Gastrocnemius medialis (tissue), 4 donors: ENCODE results near the gene GNG10. TPM values are rescaled to one million over a fixed set of nuclear protein-coding genes. Genes with fewer than 3 reads are reported as not detected.

Source experiments
- ATAC-seq, 2 donors: fragments of 150-250 bp; one replicate each; pipeline ENCODE4 v1.9.1; 2016
- DNase-seq, 2 donors: peaks; one replicate each; pipeline ENCODE4 v3.0.0-alpha.2; 2019
- H3K27ac ChIP-seq, 4 donors: fragments of 200-600 bp; sonication (generic); 1 replicate in 1 of 4; 2 replicates in 3 of 4; pipeline ENCODE4 v1.5.1; 2016 to 2018; ENCODE audit warnings: mild to moderate bottlenecking in 2 of 4, moderate library complexity in 1 of 4
- H3K27me3 ChIP-seq, 3 donors: fragments of 200-600 bp; sonication (generic) in 2 of 3; 1 replicate in 1 of 3; 2 replicates in 2 of 3; pipeline versions ENCODE4 v1.5.1 to v1.6.0; 2016 to 2019; ENCODE audit warnings: mild to moderate bottlenecking in 1 of 3, moderate library complexity in 1 of 3
- H3K36me3 ChIP-seq, 2 donors: fragments of 200-600 bp; sonication (generic) in 1 of 2; one replicate each; pipeline ENCODE4 v1.5.1; 2017 to 2018
- H3K4me1 ChIP-seq, 2 donors: fragments of 200-600 bp; sonication (generic) in 1 of 2; one replicate each; pipeline ENCODE4 v1.5.1; 2016 to 2017; ENCODE audit warnings: mild to moderate bottlenecking in 2 of 2
- H3K4me3 ChIP-seq, 4 donors: fragments of 200-600 bp; sonication (generic) in 3 of 4; 1 replicate in 1 of 4; 2 replicates in 3 of 4; pipeline ENCODE4 v1.5.1; 2016 to 2019; ENCODE audit warnings: mild to moderate bottlenecking in 2 of 4
- H3K9me3 ChIP-seq, 3 donors: fragments of 200-600 bp; sonication (generic) in 2 of 3; 1 replicate in 1 of 3; 2 replicates in 2 of 3; pipeline ENCODE4 v1.5.1; 2016 to 2019
- CTCF ChIP-seq, 5 experiments: fragments of 450-650 bp in 3 of 5; fragments of 200-600 bp in 2 of 5; sonication (generic) in 2 of 5; IDR thresholded peaks in 4 of 5; conservative IDR thresholded peaks in 1 of 5; 1 replicate in 4 of 5; 2 replicates in 1 of 5; pipeline ENCODE4 v1.5.1; 2016 to 2019; ENCODE audit warnings: antibody characterized with exemption in 5 of 5, mild to moderate bottlenecking in 3 of 5, moderate library complexity in 3 of 5
- POLR2A ChIP-seq, 2 donors: fragments of 450-650 bp; IDR thresholded peaks; one replicate each; pipeline ENCODE4 v1.6.1; 2017; ENCODE audit warnings: antibody characterized with exemption in 2 of 2, mild to moderate bottlenecking in 2 of 2, moderate library complexity in 2 of 2
- in situ Hi-C, 4 donors: fragments of 200-750 bp; cut with MboI; loops; one replicate each; pipeline versions ENCODE4 v1.15.0 to v1.8.0; 2017; ENCODE audit warnings: low sequenced_read_pairs in 4 of 4
- intact Hi-C: fragments of 100-400 bp; cut with DNase I; formaldehyde crosslinking; loops from one replicate; pipeline ENCODE4 v1.15.1; 2023; ENCODE audit warnings: low total_unique reads
- total RNA-seq, 4 donors: library from RNA; depleted of rRNA; stranded (reverse); fragments of >200 nt; gene quantifications; one replicate each; pipeline versions ENCODE4 v1.1.0 to v1.2.3, GENCODE V29; 2016

GNG10 gene
- total RNA-seq, 4 donors from 2014 or later, result 14.9 to 27.2 (median 18.3) TPM

GRCh38 chr9:111622626-111623025 lies 38.8 kb upstream of the GNG10 start:
- no peak overlapping the region for H3K4me3 ChIP-seq
- in situ Hi-C loops (no loop called here), intact Hi-C loops (no loop called here)
- H3K27me3 ChIP-seq, result no peaks in the 10 kb centered on the region
- no peaks in the 10 kb centered on the region for H3K9me3 ChIP-seq
- TF ChIP-seq POLR2A (IDR thresholded peaks at IDR 0.05) (no peak), CTCF (IDR thresholded peaks at IDR 0.05 in 4 of 5, conservative IDR thresholded peaks at IDR 0.05 in 1 of 5) (no peak)
- no peaks in the 10 kb centered on the region for H3K36me3 ChIP-seq
- H3K4me1 ChIP-seq, result no peaks in the 10 kb centered on the region
- no peak overlapping the region for H3K27ac ChIP-seq
- peak in 1 of 2 donors; percentile 55 for DNase-seq
- peak; percentile 86 to 97 for ATAC-seq

GRCh38 chr9:111627260-111627963 lies 34.0 kb upstream of the GNG10 start:
- intact Hi-C loops, result no loop called here
- no peak overlapping the region for H3K4me3 ChIP-seq
- H3K4me1 ChIP-seq, result peaks cover 12 to 15% of the 10 kb centered on the region in 2 donors
- H3K36me3 ChIP-seq, result no peaks in the 10 kb centered on the region
- ATAC-seq (no peak), DNase-seq (no peak)
- TF ChIP-seq CTCF (IDR thresholded peaks at IDR 0.05 in 4 of 5, conservative IDR thresholded peaks at IDR 0.05 in 1 of 5) (no peak), POLR2A (IDR thresholded peaks at IDR 0.05) (no peak)
- H3K27ac ChIP-seq, result no peak overlapping the region
- in situ Hi-C loops, result loop anchor here in 2 of 4 donors (25.0 kb wide), 2 partner anchors 110 to 1585 kb away; partner anchors contain the start of genes FKBP15 (in 1 of the 2) and SLC31A1 (in 1 of the 2)
- no peaks in the 10 kb centered on the region for H3K9me3 ChIP-seq
- no peaks in the 10 kb centered on the region for H3K27me3 ChIP-seq

- in situ Hi-C loops, result loop anchor here in 2 of 4 donors (25.0 kb wide), 2 partner anchors 109 to 1584 kb away; partner anchors contain the start of genes FKBP15 (in 1 of the 2) and SLC31A1 (in 1 of the 2)
- peaks cover 22 to 25% of the 10 kb centered on the region in 2 donors for H3K4me1 ChIP-seq
- H3K9me3 ChIP-seq, result no peaks in the 10 kb centered on the region
- H3K27me3 ChIP-seq, result no peaks in the 10 kb centered on the region
- no peak for DNase-seq
- H3K36me3 ChIP-seq, result no peaks in the 10 kb centered on the region
- ATAC-seq, result no peak
- H3K27ac ChIP-seq, result no peak overlapping the region
- no peak overlapping the region for H3K4me3 ChIP-seq
- no peak for TF ChIP-seq POLR2A (IDR thresholded peaks at IDR 0.05)
- no peak for TF ChIP-seq CTCF (IDR thresholded peaks at IDR 0.05 in 4 of 5, conservative IDR thresholded peaks at IDR 0.05 in 1 of 5)
- intact Hi-C loops, result no loop called here
These were observed 33.0 kb upstream of the GNG10 start for GRCh38 chr9:111628411-111628810.

GRCh38 chr9:111630182-111630963 lies 31.0 kb upstream of the GNG10 start:
- Histone ChIP-seq H3K36me3 (no peaks in the 10 kb centered on the region), H3K9me3 (no peaks in the 10 kb centered on the region), H3K27me3 (no peaks in the 10 kb centered on the region), H3K27ac (peak overlapping the region; percentile 92 to 94 (median 93)), H3K4me3 (peak overlapping the region; percentile 78 to 90 (median 90)), H3K4me1 (peaks cover 30 to 37% of the 10 kb centered on the region in 2 donors)
- ATAC-seq, result peak; percentile 10 to 40
- in situ Hi-C loops, result loop anchor here in 2 of 4 donors (25.0 kb wide), 2 partner anchors 107 to 1582 kb away; partner anchors contain the start of genes FKBP15 (in 1 of the 2) and SLC31A1 (in 1 of the 2)
- no peak for DNase-seq
- intact Hi-C loops, result loop anchor here (5.0 to 10.0 kb wide), 5 partner anchors 33 to 1124 kb away; partner anchors contain the start of genes ECPAS, HSDL2, PTBP3 and PTGR1
- no peak for TF ChIP-seq POLR2A (IDR thresholded peaks at IDR 0.05)
- no peak for TF ChIP-seq CTCF (IDR thresholded peaks at IDR 0.05 in 4 of 5, conservative IDR thresholded peaks at IDR 0.05 in 1 of 5)
